Effector CD4-positive, alpha-beta T cell (primary cell): ENCODE results near the gene RCOR1.
"Not testable (repeated sequence)": the region's sequence is repeated elsewhere in the genome, so short reads cannot be mapped to it uniquely, and the experiment has no call there.

ENCODE experiments used
- DNase-seq: peaks from one replicate; pipeline ENCODE4 v3.0.0-alpha.2; 2020

RCOR1 gene

DNA sequence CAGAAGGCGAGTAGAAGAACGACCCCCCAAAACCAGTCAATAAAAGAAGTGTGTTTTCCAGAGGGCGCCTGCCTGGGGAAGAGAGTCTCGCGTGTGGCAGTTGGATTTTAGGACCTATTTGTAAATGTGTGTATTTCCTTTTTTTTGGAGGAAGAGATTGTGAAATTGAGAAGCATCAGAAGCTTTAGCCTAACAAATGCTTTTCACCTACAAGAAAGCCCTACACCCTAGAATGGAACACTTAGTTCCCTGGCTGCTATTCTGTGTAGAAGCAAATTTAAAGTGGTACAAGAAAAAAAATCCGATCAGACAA, 1.3 kb downstream of the RCOR1 start:
- no peak for DNase-seq

GRCh38 chr14:102594514-102595175, 2.2 kb downstream of the RCOR1 start:
- DNase-seq = peak; percentile 35

DNA sequence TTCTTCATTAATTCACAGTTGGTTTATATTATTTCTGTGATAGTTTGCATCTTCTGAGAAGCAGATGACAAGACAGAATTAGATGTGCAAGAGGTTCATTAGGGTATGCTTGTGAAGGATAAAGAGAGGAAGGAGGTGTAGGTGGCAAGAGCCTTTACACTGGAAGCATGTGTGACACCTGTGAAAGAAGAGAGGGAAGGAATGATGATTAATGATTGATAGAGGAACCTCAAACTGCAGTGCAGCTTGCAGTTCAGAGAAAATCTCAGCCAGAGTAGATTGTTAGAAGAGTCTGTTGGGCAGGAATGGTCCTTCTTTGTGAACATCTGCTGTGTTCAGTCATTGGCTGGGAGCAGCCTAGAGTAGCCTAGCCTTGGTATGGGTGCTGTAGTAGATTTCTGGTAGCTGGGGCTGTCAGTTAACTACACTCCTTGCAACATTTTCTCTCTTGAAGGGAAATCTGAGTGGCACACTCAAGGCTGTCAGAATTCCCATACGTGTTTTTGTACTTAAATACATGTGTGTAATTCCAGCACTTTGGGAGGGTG, 9.0 kb downstream of the RCOR1 start:
- DNase-seq = no peak

DNA sequence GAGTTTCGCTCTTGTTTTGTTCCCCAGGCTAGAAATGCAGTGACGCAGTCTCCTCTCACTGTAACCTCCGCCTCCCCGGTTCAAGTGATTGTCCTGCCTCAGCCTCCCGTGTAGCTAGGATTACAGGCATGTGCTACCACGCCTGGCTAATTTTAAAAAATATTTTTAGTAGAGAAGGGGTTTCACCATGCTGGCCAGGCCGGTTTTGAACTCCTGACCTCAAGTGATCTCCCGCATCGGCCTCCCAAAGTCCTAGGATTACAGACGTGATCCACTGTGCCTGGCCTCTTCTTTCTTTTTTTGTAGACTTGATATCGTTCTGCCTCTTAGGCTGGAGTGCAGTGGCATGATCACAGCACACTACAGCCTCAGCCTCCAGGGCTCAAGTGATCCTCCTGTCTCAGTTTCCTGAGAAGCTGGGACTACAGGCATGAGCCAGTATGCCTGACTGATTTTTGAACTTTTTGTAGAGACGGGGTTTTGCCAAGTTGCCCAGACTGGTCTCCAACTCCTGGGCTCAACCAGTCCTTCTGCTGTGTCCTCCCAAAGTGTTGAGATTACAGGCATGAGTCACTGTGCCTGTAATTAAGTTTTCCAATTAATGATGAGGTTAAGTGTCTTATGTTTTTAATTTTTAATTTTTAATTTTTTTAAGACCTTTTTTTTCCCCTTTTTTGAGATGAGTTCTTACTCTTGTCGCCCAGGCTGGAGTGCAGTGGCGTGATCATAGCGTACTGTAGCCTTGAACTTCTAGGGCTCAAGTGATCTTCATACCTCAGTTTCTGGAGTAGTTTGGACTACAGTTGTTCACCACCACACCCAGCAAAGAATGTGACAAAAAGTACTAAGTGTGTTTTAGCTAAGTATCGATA, 10.2 kb downstream of the RCOR1 start:
- no peak for DNase-seq

DNA sequence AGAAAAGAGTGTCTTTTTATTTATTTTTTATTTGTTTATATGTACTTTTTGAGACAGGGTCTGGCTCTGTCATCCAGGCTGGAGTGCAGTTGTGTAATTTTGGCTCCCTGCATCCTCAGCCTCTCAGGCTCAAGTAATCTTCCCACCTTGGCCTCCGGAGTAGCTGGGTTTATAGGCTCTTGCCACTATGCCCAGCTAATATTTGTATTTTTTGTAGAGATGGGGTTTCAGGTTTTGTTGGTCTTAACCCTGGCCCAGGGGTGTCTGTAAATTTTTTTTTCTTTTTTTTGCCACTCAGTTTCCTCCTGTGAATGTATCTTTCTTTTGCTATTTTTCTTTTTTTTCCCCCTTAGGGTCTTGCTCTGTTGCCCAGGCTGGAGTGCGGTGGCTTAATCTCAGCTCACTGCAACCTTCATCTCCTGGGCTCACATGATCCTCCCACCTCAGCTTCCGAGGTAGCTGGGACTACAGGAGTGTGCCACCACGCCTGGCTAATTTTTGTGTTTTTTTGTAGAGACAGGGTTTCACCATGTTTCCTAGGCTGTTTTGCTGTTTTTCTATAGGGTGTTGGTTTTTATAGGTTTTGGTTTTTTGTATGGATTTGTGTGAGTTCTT, 11.0 kb downstream of the RCOR1 start:
- DNase-seq = no peak

- no peak for DNase-seq
These were observed 11.7 kb downstream of the RCOR1 start for GRCh38 chr14:102604183-102604582.

DNA sequence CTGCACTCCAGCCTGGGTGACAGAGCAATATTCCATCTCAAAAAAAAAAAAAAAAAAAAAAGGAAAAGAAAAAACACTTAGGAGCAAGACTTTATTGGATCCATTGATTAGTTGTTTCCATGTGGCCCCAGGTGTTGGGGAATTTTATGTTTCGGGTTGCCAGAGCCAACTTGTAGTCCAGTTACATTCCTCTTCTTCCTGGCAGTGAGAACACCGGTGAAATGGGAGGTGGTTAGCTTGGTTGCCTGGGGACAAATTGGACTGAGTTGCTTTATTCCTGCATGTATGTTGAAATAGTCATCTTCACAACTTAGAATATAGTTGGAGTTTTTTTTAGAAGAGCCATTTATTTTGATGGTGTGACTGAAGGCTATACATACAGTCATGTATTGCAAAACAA, 12.6 kb downstream of the RCOR1 start:
- DNase-seq = no peak

DNA sequence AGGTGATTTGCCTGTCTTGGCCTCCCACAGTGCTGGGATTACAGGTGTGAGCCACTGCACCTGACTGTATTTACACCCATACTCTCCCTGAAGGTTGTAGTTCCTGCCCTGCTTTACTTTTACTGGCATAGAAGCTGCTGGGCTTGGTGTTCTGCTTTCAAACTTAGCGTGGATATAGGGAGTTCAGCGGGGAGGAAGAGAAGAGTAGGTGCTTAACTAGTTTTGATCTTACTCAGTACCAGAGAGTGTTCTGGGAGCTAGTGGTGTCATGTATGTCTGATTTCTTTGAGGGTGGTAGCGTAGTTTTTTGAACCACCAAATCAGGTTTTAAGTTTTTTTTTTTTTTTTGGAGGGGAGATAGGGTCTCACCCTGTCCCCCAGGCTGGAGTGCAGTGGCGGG, 13.8 kb downstream of the RCOR1 start:
- no peak for DNase-seq

- no peak for DNase-seq
These were observed 15.6 kb downstream of the RCOR1 start for GRCh38 chr14:102608064-102608446.

- no peak for DNase-seq
These were observed 18.7 kb downstream of the RCOR1 start for GRCh38 chr14:102610968-102611811.

DNA sequence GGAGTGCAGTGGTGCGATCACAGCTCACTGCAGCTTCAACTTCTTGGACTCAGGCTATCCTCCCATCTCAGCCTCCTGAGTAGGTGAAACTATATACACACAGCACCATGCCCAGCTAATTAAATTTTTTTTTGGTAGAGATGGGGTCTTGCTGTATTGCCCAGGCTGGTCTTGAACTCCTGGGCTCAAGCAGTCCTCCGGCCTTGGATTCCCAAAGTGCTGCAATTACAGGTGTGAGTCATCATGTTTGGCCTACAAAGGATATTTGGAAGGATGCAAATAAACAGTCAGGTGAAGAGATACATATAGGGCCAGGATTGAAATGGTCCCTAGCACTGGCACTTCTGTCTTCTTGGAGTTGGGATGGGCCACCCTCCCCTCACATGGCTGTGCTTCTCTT, 23.9 kb downstream of the RCOR1 start:
- DNase-seq = no peak

DNA sequence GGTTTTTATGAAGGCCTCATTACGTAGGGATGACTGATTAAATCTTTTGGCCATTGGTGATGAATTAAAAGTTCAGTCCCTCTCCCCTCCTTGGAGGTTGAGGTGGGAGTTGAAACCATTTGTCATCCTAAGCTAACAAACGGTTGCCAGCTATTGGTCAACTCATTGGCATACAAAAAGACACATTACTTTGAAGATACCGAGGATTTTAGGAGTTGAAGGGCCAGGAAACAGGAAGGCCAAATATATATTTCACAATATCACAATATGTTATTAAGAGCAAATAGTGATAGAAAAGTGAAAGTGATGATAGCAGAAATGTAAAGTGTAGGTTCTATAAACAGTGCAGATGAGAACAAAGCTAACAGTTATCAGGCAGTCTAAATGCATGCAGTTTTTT, 24.4 kb downstream of the RCOR1 start:
- DNase-seq = no peak

- DNase-seq = not testable (repeated sequence)
These were observed 26.6 kb downstream of the RCOR1 start for GRCh38 chr14:102619012-102619411.

DNA sequence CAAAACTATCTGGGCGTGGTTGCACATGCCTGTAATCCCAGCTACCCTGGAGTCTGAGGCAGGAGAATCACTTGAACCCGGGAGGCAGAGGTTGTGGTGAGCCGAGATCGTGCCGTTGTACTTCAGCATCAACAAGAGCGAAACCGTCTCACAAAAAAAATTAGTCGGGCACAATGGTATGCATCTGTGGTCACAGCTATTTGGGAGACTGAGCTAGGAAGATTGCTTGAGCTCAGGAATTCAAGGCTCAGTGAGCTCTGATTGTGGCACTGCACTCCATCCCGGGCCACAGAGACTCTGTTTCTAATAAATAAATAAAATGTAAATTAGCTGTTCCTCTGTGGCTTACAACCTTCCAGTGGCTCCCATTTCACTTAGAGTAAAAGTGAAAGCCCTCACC, 28.0 kb downstream of the RCOR1 start:
- DNase-seq = no peak

DNA sequence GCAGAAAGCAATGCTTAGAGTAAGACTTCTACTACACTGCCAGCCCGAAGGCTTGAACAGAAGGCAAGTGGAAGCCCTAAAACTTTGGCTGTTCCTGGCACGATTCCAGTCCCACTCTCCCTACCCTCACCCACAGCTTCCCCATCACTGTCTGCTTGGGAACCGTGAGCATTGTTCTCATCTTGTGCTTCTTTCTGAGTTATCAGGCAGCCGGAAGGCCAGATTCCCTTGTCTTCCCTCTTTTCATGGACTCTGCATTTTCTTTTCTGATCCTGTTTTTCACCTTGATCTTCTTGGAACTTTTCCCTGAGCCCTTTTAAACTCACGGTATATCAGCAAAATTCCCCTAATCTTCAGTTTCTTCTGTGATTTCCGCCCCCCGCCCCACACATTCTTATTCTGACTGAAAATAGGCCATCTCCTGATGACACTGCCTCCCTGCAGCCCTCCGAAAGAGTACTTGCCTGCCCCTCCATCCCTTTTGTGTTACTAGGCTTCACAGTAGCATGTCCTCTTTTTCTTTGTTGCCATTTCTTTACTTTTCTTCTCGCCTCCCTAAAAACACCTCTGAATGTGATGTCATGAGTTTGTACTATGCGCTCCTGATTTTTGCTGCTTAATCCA, 29.9 kb downstream of the RCOR1 start:
- no peak for DNase-seq

- DNase-seq = no peak
These were observed 32.2 kb downstream of the RCOR1 start for GRCh38 chr14:102624666-102625065.

GRCh38 chr14:102625564-102626296, 33.3 kb downstream of the RCOR1 start:
- no peak for DNase-seq

GRCh38 chr14:102626530-102626929, 34.1 kb downstream of the RCOR1 start:
- no peak for DNase-seq

GRCh38 chr14:102629011-102629444, 36.6 kb downstream of the RCOR1 start:
- DNase-seq = no peak

DNA sequence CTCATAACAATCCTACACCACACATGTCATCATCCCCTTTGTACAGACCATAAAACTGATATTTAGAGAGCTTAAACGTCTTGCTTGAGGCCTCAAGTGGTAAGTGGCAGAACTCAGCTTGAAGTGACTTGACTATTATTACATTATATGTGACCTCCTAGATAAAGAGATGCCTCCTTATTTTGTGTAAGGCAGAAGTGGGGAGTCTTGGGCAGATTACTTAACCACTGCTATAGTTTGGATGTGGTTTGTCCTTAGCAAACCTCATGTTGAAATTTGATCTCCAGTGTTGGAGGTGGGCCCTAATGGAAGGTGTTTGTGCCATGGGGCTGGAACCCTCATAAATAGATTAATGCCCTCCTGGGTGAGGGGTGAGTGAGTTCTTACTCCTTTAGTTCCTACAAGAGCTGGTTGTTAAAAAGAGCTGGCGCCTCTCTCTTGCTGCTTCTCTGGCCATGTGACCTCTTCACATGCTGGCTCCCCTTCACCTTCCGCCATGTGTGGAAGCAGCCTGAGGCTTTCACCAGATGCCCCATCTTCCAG, 37.4 kb downstream of the RCOR1 start:
- no peak for DNase-seq

GRCh38 chr14:102630405-102630804, 38.0 kb downstream of the RCOR1 start:
- DNase-seq = no peak
